ENCODE measurements around the gene RPL13. TPM values are rescaled to one million over a fixed set of nuclear protein-coding genes. Genes with fewer than 3 reads are reported as not detected.

Gene RPL13
- total RNA-seq, 1 experiment from 2014 or later = 2,846 TPM

- Histone ChIP-seq H3K4me1 (no peaks in the 10 kb centered on the region), H3K36me3 (ENCODE audit: control insufficient read depth, insufficient read depth, low read length) (peaks cover 8% of the 10 kb centered on the region; the same call in 1 of the 2 replicates), H3K4me3 (ENCODE audit: low read depth, low read length) (no peak overlapping the region), H3K9me3 (no peaks in the 10 kb centered on the region), H3K27me3 (replicated peaks; ENCODE audit: control insufficient read depth, insufficient read depth, low read length) (no peaks in the 10 kb centered on the region)
- Mint-ChIP-seq H3K9me3 (ENCODE audit: unreplicated experiment) (no peaks in the 10 kb centered on the region), H3K4me3 (ENCODE audit: unreplicated experiment) (no peak overlapping the region), H3K4me1 (ENCODE audit: low read depth, unreplicated experiment) (no peaks in the 10 kb centered on the region), H3K27me3 (ENCODE audit: insufficient read depth, unreplicated experiment) (no peaks in the 10 kb centered on the region), H3K27ac (ENCODE audit: unreplicated experiment) (no peak overlapping the region), H3K36me3 (ENCODE audit: insufficient read depth, unreplicated experiment) (peaks cover 90% of the 10 kb centered on the region)
- intact Hi-C loops (cut with micrococcal nuclease; ENCODE audit: unreplicated experiment) = no loop called here
- BruUV-seq (replicated peaks) = no TSS peak
- TF ChIP-seq CTCF (IDR thresholded peaks at IDR 0.05; ENCODE audit: insufficient read depth in 1 of 2, low read depth in 1 of 2, low read length in 1 of 2, severe bottlenecking in 1 of 2, unreplicated experiment in 1 of 2) = no peak
- no peak for DNase-seq
- POLR2A ChIA-PET = no interaction called here
- CTCF ChIA-PET = no interaction called here
These were observed 12.6 kb upstream of the RPL13 start for GRCh38 chr16:89547860-89548259.

- intact Hi-C loops (cut with micrococcal nuclease; ENCODE audit: unreplicated experiment) = no loop called here
- ChIA-PET POLR2A (no interaction called here), CTCF (no interaction called here)
- Histone ChIP-seq H3K4me3 (ENCODE audit: low read depth, low read length) (no peak overlapping the region), H3K27me3 (replicated peaks; ENCODE audit: control insufficient read depth, insufficient read depth, low read length) (no peaks in the 10 kb centered on the region), H3K4me1 (no peaks in the 10 kb centered on the region), H3K9me3 (no peaks in the 10 kb centered on the region), H3K36me3 (ENCODE audit: control insufficient read depth, insufficient read depth, low read length) (peaks cover 8% of the 10 kb centered on the region; the same call in 1 of the 2 replicates)
- Mint-ChIP-seq H3K36me3 (ENCODE audit: insufficient read depth, unreplicated experiment) (peaks cover 89% of the 10 kb centered on the region), H3K27me3 (ENCODE audit: insufficient read depth, unreplicated experiment) (no peaks in the 10 kb centered on the region), H3K4me1 (ENCODE audit: low read depth, unreplicated experiment) (no peaks in the 10 kb centered on the region), H3K9me3 (ENCODE audit: unreplicated experiment) (no peaks in the 10 kb centered on the region), H3K4me3 (ENCODE audit: unreplicated experiment) (no peak overlapping the region), H3K27ac (ENCODE audit: unreplicated experiment) (no peak overlapping the region)
- no peak for DNase-seq
- BruUV-seq (replicated peaks) = no TSS peak
- TF ChIP-seq CTCF (IDR thresholded peaks at IDR 0.05; ENCODE audit: insufficient read depth in 1 of 2, low read depth in 1 of 2, low read length in 1 of 2, severe bottlenecking in 1 of 2, unreplicated experiment in 1 of 2) = no peak
These were observed 12.0 kb upstream of the RPL13 start for GRCh38 chr16:89548344-89549006.

- BruUV-seq (replicated peaks) = no TSS peak
- Histone ChIP-seq H3K27me3 (replicated peaks; ENCODE audit: control insufficient read depth, insufficient read depth, low read length) (no peaks in the 10 kb centered on the region), H3K9me3 (no peaks in the 10 kb centered on the region), H3K4me1 (no peaks in the 10 kb centered on the region), H3K36me3 (ENCODE audit: control insufficient read depth, insufficient read depth, low read length) (peaks cover 8% of the 10 kb centered on the region; the same call in 1 of the 2 replicates), H3K4me3 (ENCODE audit: low read depth, low read length) (no peak overlapping the region)
- DNase-seq = no peak
- H3K27me3 Mint-ChIP-seq (ENCODE audit: insufficient read depth, unreplicated experiment) = no peaks in the 10 kb centered on the region
- intact Hi-C loops (cut with micrococcal nuclease; ENCODE audit: unreplicated experiment) = no loop called here
- H3K4me1 Mint-ChIP-seq (ENCODE audit: low read depth, unreplicated experiment) = no peaks in the 10 kb centered on the region
- ChIA-PET CTCF (no interaction called here), POLR2A (no interaction called here)
- no peaks in the 10 kb centered on the region for H3K9me3 Mint-ChIP-seq (ENCODE audit: unreplicated experiment)
- H3K36me3 Mint-ChIP-seq (ENCODE audit: insufficient read depth, unreplicated experiment) = peaks cover 93% of the 10 kb centered on the region
- no peak overlapping the region for H3K4me3 Mint-ChIP-seq (ENCODE audit: unreplicated experiment)
- no peak overlapping the region for H3K27ac Mint-ChIP-seq (ENCODE audit: unreplicated experiment)
- TF ChIP-seq CTCF (IDR thresholded peaks at IDR 0.05; ENCODE audit: insufficient read depth in 1 of 2, low read depth in 1 of 2, low read length in 1 of 2, severe bottlenecking in 1 of 2, unreplicated experiment in 1 of 2) = no peak
These were observed 11.3 kb upstream of the RPL13 start for GRCh38 chr16:89549007-89549700.
